HG02798 (cell line): ENCODE measurements around the gene IQSEC1.

Experiments
- ATAC-seq: cut with Tn5 transposase; IDR thresholded peaks from one replicate; pipeline ENCODE4 v1.9.1; 2021; ENCODE audit warnings: mild to moderate bottlenecking; ENCODE audit not compliant: unreplicated experiment, poor library complexity

IQSEC1 gene

GRCh38 chr3:12977117-12977808 lies 96.0 kb downstream of the IQSEC1 start:
- no peak for ATAC-seq

- no peak for ATAC-seq
These were observed 97.3 kb downstream of the IQSEC1 start for GRCh38 chr3:12975748-12976522.

- no peak for ATAC-seq
These were observed 98.4 kb downstream of the IQSEC1 start for GRCh38 chr3:12974819-12975218.

- ATAC-seq = no peak
These were observed 98.9 kb downstream of the IQSEC1 start for GRCh38 chr3:12974334-12974733.

- peak; percentile 46 for ATAC-seq
These were observed 99.4 kb downstream of the IQSEC1 start for GRCh38 chr3:12973827-12974226.

DNA sequence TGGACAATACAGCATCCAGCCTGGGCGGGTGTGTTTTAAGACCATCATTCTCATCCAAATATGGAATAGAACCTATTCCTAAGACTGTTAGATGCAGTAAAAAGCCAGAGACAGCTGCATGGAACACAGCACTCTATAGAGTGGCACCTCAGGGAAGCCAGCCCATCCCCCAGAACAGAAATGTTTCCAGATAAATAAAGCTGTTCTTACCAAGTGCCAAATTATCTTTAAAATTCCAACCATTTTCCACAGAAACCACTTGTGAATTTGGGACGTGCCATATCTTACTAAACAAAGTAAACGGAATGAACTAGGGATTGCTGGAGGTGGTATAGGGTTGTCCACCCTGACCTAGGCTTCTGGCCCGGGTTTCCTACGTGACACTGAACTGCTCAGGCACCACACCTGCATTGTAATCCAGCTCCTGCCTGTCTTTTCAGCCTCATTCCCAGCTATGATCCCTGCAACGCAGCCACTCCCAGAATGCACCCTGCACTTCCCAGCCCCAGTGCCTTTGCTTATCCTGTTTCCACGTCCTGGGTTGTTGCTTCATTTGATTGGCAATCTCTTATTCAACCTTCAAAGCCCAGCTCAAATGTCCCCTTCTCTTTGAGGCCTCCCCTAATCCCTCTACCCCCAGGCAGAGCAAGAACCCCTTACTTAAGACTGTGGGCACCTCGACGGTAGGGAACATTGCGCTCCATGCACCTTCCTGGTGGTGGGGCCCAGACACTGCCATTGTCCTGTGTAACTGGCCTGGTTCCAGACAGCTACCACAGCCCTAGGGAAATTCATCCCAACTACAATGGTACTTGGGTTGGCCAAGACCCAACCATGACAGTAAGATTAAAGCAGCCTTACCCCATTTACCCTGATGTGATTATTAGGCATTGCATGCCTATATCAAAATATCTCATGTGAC lies 100.2 kb downstream of the IQSEC1 start:
- ATAC-seq = no peak

- no peak for ATAC-seq
These were observed 101.2 kb downstream of the IQSEC1 start for GRCh38 chr3:12972043-12972442.

- ATAC-seq = no peak
These were observed 102.5 kb downstream of the IQSEC1 start for GRCh38 chr3:12970684-12971083.

GRCh38 chr3:12969486-12969885 lies 103.7 kb downstream of the IQSEC1 start:
- ATAC-seq = no peak

GRCh38 chr3:12968541-12968940 lies 104.7 kb downstream of the IQSEC1 start:
- ATAC-seq = no peak

DNA sequence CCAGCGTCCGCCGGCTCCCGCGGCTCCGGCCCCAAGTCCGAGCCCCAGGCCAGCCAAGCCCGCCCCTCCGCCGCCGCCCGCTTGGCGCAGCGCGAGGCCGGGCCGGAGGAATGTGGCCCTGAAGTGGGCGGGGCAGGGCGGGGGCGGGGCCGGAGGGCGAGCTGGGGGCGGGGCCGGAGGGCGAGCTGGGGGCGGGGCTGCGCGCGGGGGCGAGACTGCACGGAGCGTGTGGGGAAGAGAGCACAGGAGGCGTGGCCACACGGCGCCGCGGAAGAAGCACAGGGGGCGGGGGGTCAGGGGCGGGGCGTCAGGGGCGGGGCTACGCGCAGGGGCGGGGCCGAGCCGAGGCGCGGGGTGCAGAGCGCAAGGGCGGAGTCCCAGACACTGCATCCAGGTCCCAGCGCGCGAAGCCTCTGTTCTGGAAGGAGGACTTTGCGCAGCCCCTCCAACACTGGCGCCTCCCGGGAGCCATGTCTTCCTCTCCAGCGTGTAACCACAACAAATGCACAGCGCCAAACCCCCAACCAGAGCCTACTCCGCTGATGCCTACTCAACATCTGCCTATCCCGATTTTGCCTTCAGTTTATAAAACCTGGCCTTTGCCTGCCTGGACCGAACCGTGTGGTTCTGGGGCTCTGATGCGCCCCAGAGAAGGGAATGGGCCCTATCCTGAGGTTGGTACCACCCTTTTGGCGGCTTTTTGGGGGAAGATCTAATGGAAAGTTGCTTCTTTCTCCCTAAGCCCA lies 105.5 kb downstream of the IQSEC1 start:
- peak; percentile 80 for ATAC-seq

DNA sequence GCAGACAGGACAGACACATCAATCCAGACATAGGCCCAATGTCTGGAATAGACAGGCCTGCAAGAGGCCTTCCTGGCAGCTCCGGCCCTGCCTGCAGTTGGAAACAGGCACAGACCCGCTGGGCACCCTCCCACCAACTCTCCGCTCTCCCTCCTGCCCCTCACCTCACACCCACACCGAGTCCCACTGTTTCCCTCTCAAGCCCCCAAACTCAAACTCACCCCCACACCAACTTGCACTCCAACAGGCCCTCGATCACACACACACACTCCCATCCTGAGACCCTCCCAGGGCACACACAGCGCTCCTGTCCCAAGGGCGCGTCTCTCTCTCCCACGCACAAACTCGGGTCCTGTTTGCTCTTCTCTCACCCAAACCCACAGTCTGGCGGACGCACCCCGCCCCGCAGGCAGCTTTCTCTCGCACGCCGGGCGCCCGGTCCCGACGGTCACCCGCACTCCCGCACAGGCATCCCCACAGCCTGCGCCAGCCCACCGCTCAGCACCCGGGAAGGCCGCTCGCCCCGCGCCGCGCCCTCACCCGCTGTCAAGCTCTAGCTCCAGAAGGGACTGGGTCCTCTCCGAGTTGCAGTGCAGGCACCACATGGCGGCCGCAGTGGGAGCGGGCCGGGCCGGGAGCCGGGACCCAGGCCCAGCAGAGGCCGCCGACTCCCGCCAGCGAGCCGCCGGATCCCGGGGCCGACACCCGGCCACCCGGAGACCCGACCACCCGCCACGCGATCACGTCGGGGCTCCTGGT lies 106.2 kb downstream of the IQSEC1 start:
- ATAC-seq = peak; percentile 19

DNA sequence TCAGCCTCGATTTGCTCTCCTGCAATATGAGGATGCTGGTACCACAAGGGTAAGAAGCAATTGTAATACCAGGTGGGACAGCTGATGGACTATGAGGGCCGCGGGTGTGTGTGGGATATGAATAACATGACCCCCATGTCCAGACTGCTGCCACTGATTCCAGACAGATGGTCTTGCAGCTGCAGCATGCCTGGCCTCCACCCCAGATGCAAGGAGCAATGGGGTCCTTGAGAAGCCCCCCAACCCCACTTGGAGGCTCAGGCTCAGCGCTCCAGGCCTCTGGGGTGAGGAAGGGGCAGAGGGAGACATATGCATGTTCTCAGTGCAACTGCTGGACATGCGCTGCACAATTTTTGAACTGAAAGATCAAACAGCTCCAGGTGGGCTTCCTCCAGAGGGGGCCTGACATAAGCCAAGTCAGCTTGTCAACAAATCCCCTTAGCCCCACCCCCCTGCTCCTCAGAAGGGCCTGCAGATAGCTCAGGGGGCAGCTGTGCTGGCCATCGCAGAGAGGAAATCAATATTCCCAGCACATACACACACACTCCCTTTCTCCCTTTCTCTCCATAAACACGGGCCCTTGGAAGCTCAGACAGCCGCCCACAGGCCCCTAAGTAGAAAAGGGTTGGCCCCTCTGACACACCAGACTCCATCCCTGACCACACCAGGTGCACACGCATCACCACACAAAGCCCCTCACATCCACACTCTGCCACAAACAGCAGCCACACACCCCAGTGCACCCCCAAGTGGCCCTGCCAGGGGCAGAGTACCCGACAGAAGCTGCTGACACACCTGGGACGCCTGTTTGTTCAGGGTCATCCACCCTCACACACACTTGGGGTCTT lies 107.0 kb downstream of the IQSEC1 start:
- no peak for ATAC-seq

GRCh38 chr3:12964711-12965612 lies 108.3 kb downstream of the IQSEC1 start:
- ATAC-seq = no peak

GRCh38 chr3:12963922-12964701 lies 109.1 kb downstream of the IQSEC1 start:
- no peak for ATAC-seq

GRCh38 chr3:12963231-12963896 lies 109.9 kb downstream of the IQSEC1 start:
- no peak for ATAC-seq
